Measurements from ENCODE around the gene MADD.

Gene MADD

GRCh38 chr11:47318166-47318565 is 48.2 kb downstream of the MADD start:
- no peak for DNase-seq (ENCODE audit: low read depth)
- no peak for TF ChIP-seq CTCF (IDR thresholded peaks at IDR 0.05; ENCODE audit: control insufficient read depth, insufficient read depth, low read depth, low read length, missing control alignments)
- H3K4me3 ChIP-seq (ENCODE audit: control insufficient read depth, low read depth, low read length) = no peak overlapping the region

GRCh38 chr11:47324520-47324919 is 54.6 kb downstream of the MADD start:
- no peak overlapping the region for H3K4me3 ChIP-seq (ENCODE audit: control insufficient read depth, low read depth, low read length)
- TF ChIP-seq CTCF (IDR thresholded peaks at IDR 0.05; ENCODE audit: control insufficient read depth, insufficient read depth, low read depth, low read length, missing control alignments) = no peak
- no peak for DNase-seq (ENCODE audit: low read depth)

- DNase-seq (ENCODE audit: low read depth) = no peak
- TF ChIP-seq CTCF (IDR thresholded peaks at IDR 0.05; ENCODE audit: control insufficient read depth, insufficient read depth, low read depth, low read length, missing control alignments) = no peak
- H3K4me3 ChIP-seq (ENCODE audit: control insufficient read depth, low read depth, low read length) = no peak overlapping the region
Observed at GRCh38 chr11:47325271-47326041, 55.5 kb downstream of the MADD start.

GRCh38 chr11:47326198-47326597 is 56.3 kb downstream of the MADD start:
- H3K4me3 ChIP-seq (ENCODE audit: control insufficient read depth, low read depth, low read length) = no peak overlapping the region
- no peak for TF ChIP-seq CTCF (IDR thresholded peaks at IDR 0.05; ENCODE audit: control insufficient read depth, insufficient read depth, low read depth, low read length, missing control alignments)
- no peak for DNase-seq (ENCODE audit: low read depth)

GRCh38 chr11:47327025-47327424 is 57.1 kb downstream of the MADD start:
- no peak overlapping the region for H3K4me3 ChIP-seq (ENCODE audit: control insufficient read depth, low read depth, low read length)
- TF ChIP-seq CTCF (IDR thresholded peaks at IDR 0.05; ENCODE audit: control insufficient read depth, insufficient read depth, low read depth, low read length, missing control alignments) = no peak
- DNase-seq (ENCODE audit: low read depth) = no peak

GRCh38 chr11:47327949-47328348 is 58.0 kb downstream of the MADD start:
- no peak overlapping the region for H3K4me3 ChIP-seq (ENCODE audit: control insufficient read depth, low read depth, low read length)
- DNase-seq (ENCODE audit: low read depth) = no peak
- no peak for TF ChIP-seq CTCF (IDR thresholded peaks at IDR 0.05; ENCODE audit: control insufficient read depth, insufficient read depth, low read depth, low read length, missing control alignments)
